Suprapubic skin (tissue), 4 donors: Measurements from ENCODE around the gene CCDC85B. TPM values are rescaled to one million over a fixed set of nuclear protein-coding genes. Genes with fewer than 3 reads are reported as not detected.

Experiments used
- DNase-seq, 2 donors: peaks; one replicate each; pipeline ENCODE4 v3.0.0-alpha.2; 2019; ENCODE audit warnings: low spot score in 2 of 2
- H3K27ac ChIP-seq: fragments of 200-600 bp; sonication (generic); one replicate; pipeline ENCODE4 v1.5.1; 2019
- H3K27me3 ChIP-seq: fragments of 200-600 bp; sonication (generic); one replicate; pipeline ENCODE4 v1.5.1; 2019
- H3K36me3 ChIP-seq: fragments of 200-600 bp; sonication (generic); one replicate; pipeline ENCODE4 v1.5.1; 2019
- H3K4me1 ChIP-seq: fragments of 200-600 bp; sonication (generic); one replicate; pipeline ENCODE4 v1.5.1; 2019
- H3K4me3 ChIP-seq: fragments of 200-600 bp; sonication (generic); one replicate; pipeline ENCODE4 v1.5.1; 2019; ENCODE audit warnings: mild to moderate bottlenecking
- H3K9me3 ChIP-seq: fragments of 200-600 bp; sonication (generic); one replicate; pipeline ENCODE4 v1.5.1; 2019
- EP300 ChIP-seq: sonication (generic); formaldehyde crosslinking; IDR thresholded peaks from one replicate; pipeline ENCODE4 v1.6.1; 2017; ENCODE audit warnings: antibody characterized with exemption
- POLR2A ChIP-seq, 2 donors: fragments of 450-650 bp; IDR thresholded peaks; one replicate each; pipeline ENCODE4 v1.6.1; 2017; ENCODE audit warnings: antibody characterized with exemption in 2 of 2, mild to moderate bottlenecking in 2 of 2, moderate library complexity in 2 of 2
- POLR2AphosphoS5 ChIP-seq, 3 donors: sonication (generic); formaldehyde crosslinking; IDR thresholded peaks; one replicate each; pipeline ENCODE4 v1.6.1; 2017; ENCODE audit warnings: antibody characterized with exemption in 3 of 3
- WGBS: methylation state at CpG from one replicate; pipeline ENCODE4 v1.1.5; 2018; 5-methylcytosine and 5-hydroxymethylcytosine counted together
- total RNA-seq, 4 donors: library from RNA; depleted of rRNA; stranded (reverse); fragments of >200 nt; gene quantifications; one replicate each; pipeline ENCODE4 v1.1.0, GENCODE V29; 2016
- TF ChIP-seq, protein P1 (sequence below), 2 donors: fragments of 200-600 bp in 1 of 2; fragments of 450-650 bp in 1 of 2; sonication (generic) in 1 of 2; IDR thresholded peaks; one replicate each; pipeline ENCODE4 v1.5.1; 2016 to 2019; ENCODE audit warnings: antibody characterized with exemption in 2 of 2, mild to moderate bottlenecking in 1 of 2, moderate library complexity in 1 of 2

The CCDC85B gene
- total RNA-seq, 4 donors from 2014 or later: 16.0 to 35.8 (median 28.0) TPM

DNA sequence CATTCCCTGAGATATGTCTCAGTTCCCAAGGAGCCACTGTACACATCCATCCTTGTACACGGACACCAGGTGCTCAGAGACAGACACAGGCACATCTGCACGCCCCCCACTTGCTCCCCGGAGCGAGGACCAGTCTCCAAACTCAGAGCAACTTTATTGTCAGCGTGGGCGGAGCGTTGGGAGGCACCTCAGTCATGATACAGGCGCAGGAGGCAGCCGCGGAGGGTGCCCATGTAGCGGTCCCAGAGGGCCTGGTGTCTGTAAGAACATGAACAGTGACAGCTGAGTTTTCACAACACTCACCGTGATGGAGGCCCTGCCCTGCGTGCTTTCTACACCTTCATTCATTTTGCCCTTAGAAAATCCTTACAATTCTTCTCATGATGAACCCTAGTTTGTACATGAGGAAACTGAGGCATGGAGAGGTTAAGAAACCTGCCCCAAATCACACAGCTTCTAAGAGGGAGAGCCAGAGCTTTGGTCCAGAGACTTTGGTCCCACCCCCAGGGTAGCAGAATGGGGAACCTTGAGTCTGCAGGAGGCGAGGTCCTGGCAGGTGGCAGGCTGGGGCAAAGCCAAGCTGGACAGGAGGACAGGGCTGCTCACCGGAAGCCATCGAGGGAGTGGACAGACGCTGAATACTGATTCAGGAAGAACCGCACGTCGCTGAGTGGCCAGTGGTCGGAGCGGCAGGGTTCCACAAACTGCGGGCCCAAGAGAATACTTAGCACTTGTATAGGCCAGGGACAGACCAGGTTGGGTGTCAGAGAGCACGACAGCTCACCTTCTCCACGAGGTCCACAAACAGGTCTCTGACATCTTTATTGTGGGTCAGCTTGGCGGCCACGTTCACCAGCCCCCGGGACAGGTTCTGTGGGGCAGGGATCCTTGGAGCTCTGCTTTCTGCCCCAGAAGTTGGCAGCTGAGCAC is 6.4 kb upstream of the CCDC85B start:
- Histone ChIP-seq H3K36me3 (peaks cover 33% of the 10 kb centered on the region), H3K27me3 (no peaks in the 10 kb centered on the region), H3K27ac (no peak overlapping the region), H3K4me3 (no peak overlapping the region), H3K4me1 (peaks cover 19% of the 10 kb centered on the region), H3K9me3 (no peaks in the 10 kb centered on the region)
- 80% methylated on average over 20 of the region's 28 CpGs for WGBS
- peak in 1 of 2 donors; percentile 62 for DNase-seq
- no peak for TF ChIP-seq POLR2AphosphoS5 (IDR thresholded peaks at IDR 0.05)
- TF ChIP-seq EP300: no peak
- TF ChIP-seq POLR2A (IDR thresholded peaks at IDR 0.05): no peak
- TF ChIP-seq, protein P1, sequence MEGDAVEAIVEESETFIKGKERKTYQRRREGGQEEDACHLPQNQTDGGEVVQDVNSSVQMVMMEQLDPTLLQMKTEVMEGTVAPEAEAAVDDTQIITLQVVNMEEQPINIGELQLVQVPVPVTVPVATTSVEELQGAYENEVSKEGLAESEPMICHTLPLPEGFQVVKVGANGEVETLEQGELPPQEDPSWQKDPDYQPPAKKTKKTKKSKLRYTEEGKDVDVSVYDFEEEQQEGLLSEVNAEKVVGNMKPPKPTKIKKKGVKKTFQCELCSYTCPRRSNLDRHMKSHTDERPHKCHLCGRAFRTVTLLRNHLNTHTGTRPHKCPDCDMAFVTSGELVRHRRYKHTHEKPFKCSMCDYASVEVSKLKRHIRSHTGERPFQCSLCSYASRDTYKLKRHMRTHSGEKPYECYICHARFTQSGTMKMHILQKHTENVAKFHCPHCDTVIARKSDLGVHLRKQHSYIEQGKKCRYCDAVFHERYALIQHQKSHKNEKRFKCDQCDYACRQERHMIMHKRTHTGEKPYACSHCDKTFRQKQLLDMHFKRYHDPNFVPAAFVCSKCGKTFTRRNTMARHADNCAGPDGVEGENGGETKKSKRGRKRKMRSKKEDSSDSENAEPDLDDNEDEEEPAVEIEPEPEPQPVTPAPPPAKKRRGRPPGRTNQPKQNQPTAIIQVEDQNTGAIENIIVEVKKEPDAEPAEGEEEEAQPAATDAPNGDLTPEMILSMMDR (IDR thresholded peaks at IDR 0.05): no peak

DNA sequence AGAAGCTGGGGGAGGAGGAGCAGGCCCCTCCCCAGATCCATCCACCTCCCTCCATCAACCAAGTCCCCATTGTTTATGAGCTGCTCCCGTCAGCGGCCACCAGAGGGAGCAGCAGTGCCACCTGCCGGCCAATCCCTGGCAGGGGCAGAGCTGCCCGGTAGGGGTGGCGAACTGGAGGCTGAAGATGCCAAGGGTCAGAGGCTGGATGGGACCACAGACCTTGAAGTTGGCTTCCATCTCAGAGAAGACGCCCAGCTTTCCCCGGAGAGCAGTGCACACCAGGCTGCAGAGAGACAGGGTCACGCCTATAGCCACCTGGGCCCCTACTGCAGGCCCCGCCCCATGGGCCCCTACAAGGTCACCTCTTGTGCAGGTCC is 5.8 kb upstream of the CCDC85B start:
- 21% methylated on average over 6 of the region's 9 CpGs for WGBS
- Histone ChIP-seq H3K9me3 (no peaks in the 10 kb centered on the region), H3K27ac (no peak overlapping the region), H3K4me1 (peaks cover 25% of the 10 kb centered on the region), H3K36me3 (peaks cover 33% of the 10 kb centered on the region), H3K27me3 (no peaks in the 10 kb centered on the region), H3K4me3 (no peak overlapping the region)
- no peak for TF ChIP-seq EP300
- TF ChIP-seq, protein P1 (IDR thresholded peaks at IDR 0.05): peak; percentile 98
- TF ChIP-seq POLR2AphosphoS5 (IDR thresholded peaks at IDR 0.05): peak in 1 of 3 donors; percentile 76
- DNase-seq: no peak

DNA sequence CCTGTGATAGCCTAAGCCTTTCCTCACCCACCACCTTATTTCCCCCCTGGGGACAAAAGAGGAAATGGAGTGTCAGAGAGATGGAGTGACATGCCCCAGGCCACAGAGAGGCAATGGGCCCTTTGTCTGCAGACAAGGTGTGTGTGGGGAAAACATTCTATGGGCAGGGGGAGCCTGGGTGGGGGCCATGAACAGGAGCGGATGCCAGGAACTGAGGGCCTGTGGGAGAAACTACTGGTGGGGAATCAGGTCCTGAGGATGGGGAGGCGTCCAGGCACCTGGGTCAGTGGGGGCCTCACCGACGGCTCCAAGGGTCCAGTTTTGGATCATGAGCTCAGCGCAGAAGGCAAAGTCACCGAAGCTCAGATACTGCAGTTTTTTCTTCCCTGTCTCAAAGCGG is 5.2 kb upstream of the CCDC85B start:
- Histone ChIP-seq H3K27me3 (no peaks in the 10 kb centered on the region), H3K27ac (no peak overlapping the region), H3K9me3 (no peaks in the 10 kb centered on the region), H3K4me3 (no peak overlapping the region), H3K36me3 (peaks cover 33% of the 10 kb centered on the region), H3K4me1 (peaks cover 30% of the 10 kb centered on the region)
- WGBS: 81% methylated on average over 6 of the region's 7 CpGs
- TF ChIP-seq, protein P1 (IDR thresholded peaks at IDR 0.05): no peak
- TF ChIP-seq POLR2AphosphoS5 (IDR thresholded peaks at IDR 0.05) (no peak), EP300 (no peak), POLR2A (IDR thresholded peaks at IDR 0.05) (no peak)
- no peak for DNase-seq

DNA sequence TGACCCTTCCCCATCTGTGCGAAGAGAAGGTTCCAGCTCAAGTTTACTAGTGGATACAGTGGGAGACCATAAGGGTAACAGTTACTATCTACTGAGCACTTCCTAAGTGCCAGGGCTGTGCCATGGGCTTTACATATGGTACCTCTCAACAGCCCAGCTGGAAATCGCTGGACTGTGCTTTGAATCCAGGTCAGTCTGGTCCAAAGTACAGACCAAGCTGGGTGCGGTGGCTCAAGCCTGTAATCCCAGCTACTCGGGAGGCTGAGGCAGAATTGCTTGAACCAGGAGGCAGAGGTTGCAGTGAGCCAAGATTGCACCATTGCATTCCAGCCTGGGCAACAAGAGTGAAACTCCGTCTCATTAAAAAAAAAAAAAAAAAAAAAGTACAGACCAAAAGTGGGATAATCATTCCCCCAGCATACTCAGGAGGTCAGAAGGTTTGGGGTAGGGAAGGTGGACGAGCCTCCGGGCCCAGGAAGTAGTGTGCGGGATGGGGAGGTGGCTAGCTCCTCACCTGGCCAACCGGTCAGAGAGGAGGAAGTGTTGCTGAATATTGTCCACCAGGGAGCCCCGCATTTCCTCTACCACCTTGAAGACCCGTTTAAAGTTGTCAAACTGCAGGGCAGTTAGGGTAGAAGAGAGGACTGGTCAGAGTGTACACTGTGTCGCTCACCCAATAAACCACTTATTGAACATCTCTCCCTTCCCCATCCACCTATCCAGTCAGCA is 4.5 kb upstream of the CCDC85B start:
- no peak for TF ChIP-seq POLR2AphosphoS5 (IDR thresholded peaks at IDR 0.05)
- TF ChIP-seq, protein P1 (IDR thresholded peaks at IDR 0.05): no peak
- no peak for TF ChIP-seq POLR2A (IDR thresholded peaks at IDR 0.05)
- TF ChIP-seq EP300: no peak
- Histone ChIP-seq H3K4me3 (no peak overlapping the region), H3K36me3 (peaks cover 33% of the 10 kb centered on the region), H3K9me3 (no peaks in the 10 kb centered on the region), H3K4me1 (peaks cover 32% of the 10 kb centered on the region), H3K27me3 (no peaks in the 10 kb centered on the region), H3K27ac (no peak overlapping the region)
- 85% methylated on average over 12 of the region's 12 CpGs for WGBS
- DNase-seq: no peak
